GM12878 (cell line): ENCODE measurements around the gene HLA-DQB1. TPM values are rescaled to one million over a fixed set of nuclear protein-coding genes. Genes with fewer than 3 reads are reported as not detected.

Experiments used
- ATAC-seq: fragments of 200-7000 bp; cut with Tn5 transposase; 3 replicates; pipeline ENCODE4 v1.9.1; 2020; ENCODE audit warnings: mild to moderate bottlenecking, moderate library complexity
- BruUV-seq: library from RNA; stranded (reverse); fragments of 400-500 nt; replicated peaks from 2 replicates; lab custom pipeline; 2021; lab: Mats Ljungman, UMichigan
- CTCF ChIA-PET: fragments of 300-600 bp; sonication (Branson Sonifier 250); formaldehyde crosslinking; extraction: SDS; loops from one replicate; lab custom pipeline; 2021; ENCODE audit warnings: inconsistent platforms; lab: Yijun Ruan, JAX
- POLR2A ChIA-PET: fragments of 350-600 bp; formaldehyde crosslinking; extraction: SDS; loops from one replicate; lab custom pipeline; 2021; ENCODE audit warnings: inconsistent platforms; lab: Charles Lee
- RAD21 ChIA-PET: fragments of 300-600 bp; sonication (Branson Sonifier 250); formaldehyde crosslinking; loops from one replicate; lab custom pipeline; 2023; ENCODE audit warnings: antibody characterized with exemption; ENCODE audit not compliant: unreplicated experiment; lab: Charles Lee
- SMC1A ChIA-PET: fragments of 300-600 bp; sonication (Branson Sonifier 250); formaldehyde crosslinking; loops from one replicate; lab custom pipeline; 2023; ENCODE audit not compliant: unreplicated experiment, uncharacterized antibody; lab: Charles Lee
- DNase-seq: peaks from one replicate; pipeline ENCODE4 v3.0.0-alpha.2; 2011; ENCODE audit warnings: low read depth, low spot score
- FAIRE-seq: peaks from 3 replicates; lab custom pipeline; 2011; peaks lifted over from hg19 to GRCh38; lab: Jason Lieb, UNC
- H2AFZ ChIP-seq: 2 replicates; pipeline ENCODE4 v1.6.0; 2011; ENCODE audit warnings: low read depth, low read length, control low read depth; ENCODE audit not compliant: control insufficient read depth
- H3K27ac ChIP-seq: 2 replicates; pipeline ENCODE4 v1.5.1; 2011; ENCODE audit warnings: control low read depth; ENCODE audit not compliant: control insufficient read depth, insufficient read depth
- H3K27me3 ChIP-seq, 2 experiments: replicated peaks in 1 of 2; 2 replicates each; pipeline versions ENCODE4 v1.6.0 to v1.6.1; 2011; ENCODE audit warnings: low read length in 1 of 2; ENCODE audit not compliant: control insufficient read depth in 2 of 2, insufficient read depth in 2 of 2
- H3K36me3 ChIP-seq, 2 experiments: 2 replicates each; pipeline ENCODE4 v1.5.1; 2011; ENCODE audit warnings: low read length in 1 of 2; ENCODE audit not compliant: control insufficient read depth in 2 of 2, insufficient read depth in 2 of 2
- H3K4me1 ChIP-seq: 2 replicates; pipeline ENCODE4 v1.6.1; 2011; ENCODE audit warnings: mild to moderate bottlenecking, low read length, moderate library complexity, mixed read lengths; ENCODE audit not compliant: control insufficient read depth, insufficient read depth
- H3K4me2 ChIP-seq: 2 replicates; pipeline ENCODE4 v1.6.0; 2011; ENCODE audit warnings: control low read depth; ENCODE audit not compliant: control insufficient read depth, insufficient read depth
- H3K4me3 ChIP-seq: fragments of 200-600 bp; sonication (generic); 2 replicates; pipeline ENCODE4 v1.5.1; 2016
- H3K79me2 ChIP-seq: 2 replicates; pipeline ENCODE4 v1.6.0; 2011; ENCODE audit warnings: low read length; ENCODE audit not compliant: control insufficient read depth, insufficient read depth
- H3K9ac ChIP-seq: 2 replicates; pipeline ENCODE4 v1.8.0; 2011; ENCODE audit warnings: low read length, control low read depth, mixed read lengths; ENCODE audit not compliant: control insufficient read depth, insufficient read depth
- H3K9me3 ChIP-seq: replicated peaks from 3 replicates; pipeline ENCODE4 v1.5.1; 2011; ENCODE audit warnings: mild to moderate bottlenecking, low read length; ENCODE audit not compliant: control insufficient read depth, insufficient read depth
- H4K20me1 ChIP-seq: 2 replicates; pipeline ENCODE4 v1.6.0; 2011; ENCODE audit not compliant: control insufficient read depth, insufficient read depth
- CBX3 ChIP-seq: fragments of 200-600 bp; sonication (generic); IDR thresholded peaks from 2 replicates; pipeline ENCODE4 v1.6.1; 2016; ENCODE audit warnings: low read depth, borderline replicate concordance
- FOS ChIP-seq: IDR thresholded peaks from 3 replicates; pipeline ENCODE4 v1.6.1; 2011; ENCODE audit warnings: borderline replicate concordance; ENCODE audit not compliant: insufficient read length; ENCODE audit errors: extremely low read depth
- IKZF2 ChIP-seq, 2 experiments: fragments of 450-650 bp; IDR thresholded peaks; 2 replicates each; pipeline ENCODE4 v1.6.1; 2017; ENCODE audit warnings: mild to moderate bottlenecking in 2 of 2, moderate library complexity in 2 of 2
- MLLT1 ChIP-seq: fragments of 450-650 bp; IDR thresholded peaks from 2 replicates; pipeline ENCODE4 v1.6.1; 2016; ENCODE audit warnings: mild to moderate bottlenecking
- NFIC ChIP-seq: IDR thresholded peaks from 2 replicates; pipeline ENCODE4 v1.6.1; 2012; ENCODE audit warnings: low read depth, mild to moderate bottlenecking, inconsistent platforms, low read length, moderate library complexity
- SMAD5 ChIP-seq: IDR thresholded peaks from 2 replicates; pipeline ENCODE4 v1.6.1; 2016; ENCODE audit warnings: antibody characterized with exemption, low read depth
- SRF ChIP-seq, 2 experiments: IDR thresholded peaks; 2 replicates each; pipeline ENCODE4 v1.6.1; 2011; ENCODE audit warnings: low read depth in 2 of 2, low read length in 2 of 2, mild to moderate bottlenecking in 1 of 2, moderate library complexity in 1 of 2
- STAT1 ChIP-seq: fragments of 450-650 bp; conservative IDR thresholded peaks from 2 replicates; pipeline ENCODE4 v1.6.1; 2014; ENCODE audit warnings: antibody characterized with exemption, mild to moderate bottlenecking
- WGBS: methylation state at CpG from one replicate; pipeline ENCODE4 v1.1.6; 2016; ENCODE audit warnings: low lambda C conversion rate; ENCODE audit not compliant: insufficient replicate concordance, insufficient coverage; ENCODE audit errors: missing lambda C conversion rate; 5-methylcytosine and 5-hydroxymethylcytosine counted together
- in situ Hi-C: fragments of 300-500 bp; cut with MboI; formaldehyde crosslinking; loops from 9 replicates; pipeline ENCODE4 v1.14.3; 2018; ENCODE audit warnings: mixed read lengths
- intact Hi-C: fragments of 100-400 bp; cut with micrococcal nuclease; formaldehyde crosslinking; loops from one replicate; pipeline ENCODE4 v1.14.2; 2022; ENCODE audit not compliant: unreplicated experiment
- polyA plus RNA-seq, 11 experiments: library from polyadenylated mRNA; depleted of rRNA in 4 of 11; unstranded in 6 of 11; stranded (reverse) in 5 of 11; fragments of >200 nt; fragmentation: Nextera tagmentation in 4 of 11; fragmentation: Illumina TruSeq in 1 of 11; extraction: Ambion mirVana in 4 of 11; extraction: Trizol in 1 of 11; gene quantifications; 1 replicate in 1 of 11; 2 replicates in 10 of 11; pipeline versions ENCODE4 v1.2.1 to v1.2.3, GENCODE V29; 2011 to 2016; ENCODE audit warnings: inconsistent platforms in 2 of 11, missing spikeins in 2 of 11, low read depth in 1 of 11
- total RNA-seq, 4 experiments: library from RNA; depleted of rRNA in 3 of 4; stranded (reverse); fragments of >200 nt in 3 of 4; fragmentation: Illumina TruSeq in 1 of 4; extraction: Trizol in 1 of 4; gene quantifications; 2 replicates each; pipeline versions ENCODE4 v1.2.1 to v1.2.3, GENCODE V29; 2013 to 2021

HLA-DQB1 gene
- total and polyA plus RNA-seq, 10 of the 15 experiments (the other 5 are each of a cell fraction or from before 2014, with no cell fraction given), result 38.1 to 403 (median 91.4) TPM

GRCh38 chr6:32703347-32703746 lies 36.9 kb upstream of the HLA-DQB1 start:
- POLR2A ChIA-PET, result no interaction called here
- FAIRE-seq, result no peak
- Histone ChIP-seq H3K4me1 (no peaks in the 10 kb centered on the region), H3K9me3 (no peaks in the 10 kb centered on the region), H3K36me3 (no peaks in the 10 kb centered on the region), H3K79me2 (no peaks in the 10 kb centered on the region), H2AFZ (no peak overlapping the region), H3K9ac (no peak overlapping the region), H3K4me3 (no peak overlapping the region), H3K27me3 (no peaks in the 10 kb centered on the region), H4K20me1 (no peaks in the 10 kb centered on the region), H3K4me2 (no peak overlapping the region), H3K27ac (no peak overlapping the region)
- RAD21 ChIA-PET, result interaction anchor here (0.6 to 2.9 kb wide), 12 partner anchors 83 to 457 kb away, joined by 3 to 21 read pairs (median 3); no protein-coding TSS in a partner anchor
- in situ Hi-C loops (no loop called here), intact Hi-C loops (loop anchor here (5.0 to 10.0 kb wide), 2 partner anchors 164 to 459 kb away; no protein-coding TSS in a partner anchor)
- BruUV-seq, result no TSS peak
- WGBS, result 7% methylated on average over 4 of the region's 4 CpGs
- no peak for ATAC-seq
- SMC1A ChIA-PET, result interaction anchor here (0.9 to 5.2 kb wide), 14 partner anchors 11 to 456 kb away, joined by 3 to 75 read pairs (median 5); partner anchors contain the start of gene TAP2
- DNase-seq, result no peak
- CTCF ChIA-PET, result interaction anchor here (0.8 to 5.4 kb wide), 13 partner anchors 12 to 352 kb away, joined by 3 to 180 read pairs (median 4); partner anchors contain the start of gene TAP2
- peak; percentile 71; the same call in 1 of the 2 replicates for TF ChIP-seq MLLT1
- no peak for TF ChIP-seq IKZF2 (IDR thresholded peaks at IDR 0.05)
- peak in 1 of 2 experiments; percentile 50; a peak in 1 of 4 replicates for TF ChIP-seq SRF (IDR thresholded peaks at IDR 0.05; ENCODE audit: low read depth in 2 of 2, low read length in 2 of 2)
- TF ChIP-seq SMAD5, result no peak
- no peak for TF ChIP-seq NFIC
- no peak for TF ChIP-seq STAT1
- TF ChIP-seq FOS, result no peak
- no peak for TF ChIP-seq CBX3
